Hematopoietic multipotent progenitor cell treated with erythropoietin and hydrocortisone succinate and interleukin-3 and kit ligand, for 8 days (in vitro differentiated cells): ENCODE measurements around the gene KLF1.
"Not testable (repeated sequence)": the region's sequence is repeated elsewhere in the genome, so short reads cannot be mapped to it uniquely, and the experiment has no call there.

Experiments
- DNase-seq: peaks from one replicate; pipeline ENCODE4 v3.0.0-alpha.2; 2015

KLF1 gene

GRCh38 chr19:12866416-12867119 is 20.4 kb downstream of the KLF1 start:
- no peak for DNase-seq

GRCh38 chr19:12865746-12866415 is 21.1 kb downstream of the KLF1 start:
- no peak for DNase-seq

GRCh38 chr19:12864721-12865715 is 22.0 kb downstream of the KLF1 start:
- peak; percentile 33 for DNase-seq

- DNase-seq = no peak
Measured at GRCh38 chr19:12864143-12864542, 22.9 kb downstream of the KLF1 start.

- DNase-seq = no peak
Measured at GRCh38 chr19:12859546-12859945, 27.5 kb downstream of the KLF1 start.

- no peak for DNase-seq
Measured at GRCh38 chr19:12858041-12858928, 28.7 kb downstream of the KLF1 start.

- peak; percentile 81 for DNase-seq
Measured at GRCh38 chr19:12856653-12857052, 30.3 kb downstream of the KLF1 start.

- DNase-seq = peak; percentile 74
Measured at GRCh38 chr19:12847159-12848139, 39.6 kb downstream of the KLF1 start.

GRCh38 chr19:12846613-12847012 is 40.4 kb downstream of the KLF1 start:
- not testable (repeated sequence) for DNase-seq

- no peak for DNase-seq
Measured at GRCh38 chr19:12843999-12844732, 42.8 kb downstream of the KLF1 start.

- no peak for DNase-seq
Measured at GRCh38 chr19:12843328-12843727, 43.7 kb downstream of the KLF1 start.

- DNase-seq = no peak
Measured at GRCh38 chr19:12842511-12842910, 44.5 kb downstream of the KLF1 start.

GRCh38 chr19:12841094-12841493 is 45.9 kb downstream of the KLF1 start:
- DNase-seq = peak; percentile 66

GRCh38 chr19:12840091-12841079 is 46.6 kb downstream of the KLF1 start:
- peak; percentile 92 for DNase-seq

- peak; percentile 36 for DNase-seq
Measured at GRCh38 chr19:12838886-12839756, 47.9 kb downstream of the KLF1 start.

GRCh38 chr19:12838182-12838885 is 48.7 kb downstream of the KLF1 start, which contains the start of gene MAST1:
Gene MAST1, plus strand, starts transcription at chr19:12838515. Its CDS starts 58 bp downstream, at chr19:12838573.
- DNase-seq = peak; percentile 58

- no peak for DNase-seq
Measured at GRCh38 chr19:12837225-12837624, 49.8 kb downstream of the KLF1 start.
